GM12872 (cell line): Measurements from ENCODE around the gene CCR2.

Experiments
- CTCF ChIP-seq: IDR thresholded peaks from 3 replicates; pipeline ENCODE4 v1.5.1; 2011; ENCODE audit warnings: low read depth, mild to moderate bottlenecking, low read length, moderate library complexity; ENCODE audit not compliant: insufficient read depth

The CCR2 gene

GRCh38 chr3:46395766-46396530, 42.0 kb downstream of the CCR2 start:
- no peak for TF ChIP-seq CTCF

GRCh38 chr3:46397111-46397510, 43.2 kb downstream of the CCR2 start:
- TF ChIP-seq CTCF: no peak

GRCh38 chr3:46398186-46398955, 44.5 kb downstream of the CCR2 start:
- TF ChIP-seq CTCF: no peak

- TF ChIP-seq CTCF: no peak
Observed at GRCh38 chr3:46399098-46399497, 45.2 kb downstream of the CCR2 start.

- TF ChIP-seq CTCF: no peak
Observed at GRCh38 chr3:46399557-46399956, 45.6 kb downstream of the CCR2 start.

GRCh38 chr3:46400000-46400734, 46.3 kb downstream of the CCR2 start:
- TF ChIP-seq CTCF: no peak

- TF ChIP-seq CTCF: no peak
Observed at GRCh38 chr3:46400846-46401245, 46.9 kb downstream of the CCR2 start.
